ENCODE results near the gene JUND.

DNA sequence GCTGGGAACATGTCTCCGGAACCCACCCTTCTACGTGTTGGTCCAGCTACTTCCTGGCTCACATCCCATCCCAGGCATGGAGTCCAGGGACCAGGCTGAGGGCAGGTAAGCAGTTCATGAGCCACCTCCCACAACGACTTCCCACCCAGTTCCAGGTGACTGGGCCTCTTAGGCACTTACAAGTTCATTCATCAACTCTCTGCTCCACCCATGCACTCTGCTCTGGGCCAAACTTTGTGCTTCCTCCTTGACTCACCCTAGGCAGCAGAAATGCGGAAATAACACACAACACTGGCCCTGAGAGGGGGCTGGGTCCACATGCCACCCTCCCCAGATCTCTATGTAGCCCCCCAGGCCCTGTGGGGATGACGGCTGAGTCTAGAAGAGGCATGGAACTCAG lies 27.7 kb downstream of the JUND start:
- no peak for TF ChIP-seq POLR2A (IDR thresholded peaks at IDR 0.05)
- TF ChIP-seq, protein P1, sequence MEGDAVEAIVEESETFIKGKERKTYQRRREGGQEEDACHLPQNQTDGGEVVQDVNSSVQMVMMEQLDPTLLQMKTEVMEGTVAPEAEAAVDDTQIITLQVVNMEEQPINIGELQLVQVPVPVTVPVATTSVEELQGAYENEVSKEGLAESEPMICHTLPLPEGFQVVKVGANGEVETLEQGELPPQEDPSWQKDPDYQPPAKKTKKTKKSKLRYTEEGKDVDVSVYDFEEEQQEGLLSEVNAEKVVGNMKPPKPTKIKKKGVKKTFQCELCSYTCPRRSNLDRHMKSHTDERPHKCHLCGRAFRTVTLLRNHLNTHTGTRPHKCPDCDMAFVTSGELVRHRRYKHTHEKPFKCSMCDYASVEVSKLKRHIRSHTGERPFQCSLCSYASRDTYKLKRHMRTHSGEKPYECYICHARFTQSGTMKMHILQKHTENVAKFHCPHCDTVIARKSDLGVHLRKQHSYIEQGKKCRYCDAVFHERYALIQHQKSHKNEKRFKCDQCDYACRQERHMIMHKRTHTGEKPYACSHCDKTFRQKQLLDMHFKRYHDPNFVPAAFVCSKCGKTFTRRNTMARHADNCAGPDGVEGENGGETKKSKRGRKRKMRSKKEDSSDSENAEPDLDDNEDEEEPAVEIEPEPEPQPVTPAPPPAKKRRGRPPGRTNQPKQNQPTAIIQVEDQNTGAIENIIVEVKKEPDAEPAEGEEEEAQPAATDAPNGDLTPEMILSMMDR (IDR thresholded peaks at IDR 0.05): no peak
